WTC11 (cell line): ENCODE results near the gene SGMS1.

Source experiments
- CTCF ChIP-seq: fragments of 200-600 bp; IDR thresholded peaks from 2 replicates; pipeline ENCODE4 v1.8.0; 2022; ENCODE audit warnings: antibody characterized with exemption
- ETV6 ChIP-seq: sonication (generic); formaldehyde crosslinking; IDR thresholded peaks from 2 replicates; pipeline ENCODE4 v1.8.1; 2022; ENCODE audit warnings: mild to moderate bottlenecking, missing genetic modification reagents
- JUN ChIP-seq: sonication (generic); formaldehyde crosslinking; IDR thresholded peaks from 2 replicates; pipeline ENCODE4 v1.8.0; 2023; ENCODE audit warnings: mild to moderate bottlenecking, missing genetic modification reagents
- MAX ChIP-seq: sonication (generic); formaldehyde crosslinking; IDR thresholded peaks from 2 replicates; pipeline ENCODE4 v1.8.0; 2022; ENCODE audit warnings: mild to moderate bottlenecking, missing genetic modification reagents
- NR1H2 ChIP-seq: sonication (generic); formaldehyde crosslinking; IDR thresholded peaks from 2 replicates; pipeline ENCODE4 v1.9.0; 2021; ENCODE audit warnings: mild to moderate bottlenecking, moderate library complexity, missing genetic modification reagents
- NR2C2 ChIP-seq: sonication (generic); formaldehyde crosslinking; IDR thresholded peaks from 2 replicates; pipeline ENCODE4 v1.8.0; 2022; ENCODE audit warnings: mild to moderate bottlenecking, missing genetic modification reagents
- NR3C1 ChIP-seq: sonication (generic); formaldehyde crosslinking; conservative IDR thresholded peaks from 2 replicates; pipeline ENCODE4 v1.8.1; 2023; ENCODE audit warnings: low read depth, mild to moderate bottlenecking, missing genetic modification reagents
- SP1 ChIP-seq: sonication (generic); formaldehyde crosslinking; conservative IDR thresholded peaks from 2 replicates; pipeline ENCODE4 v1.8.1; 2022; ENCODE audit warnings: missing genetic modification reagents
- ZNF121 ChIP-seq: sonication (generic); formaldehyde crosslinking; IDR thresholded peaks from 2 replicates; pipeline ENCODE4 v1.8.0; 2023; ENCODE audit warnings: missing genetic modification reagents
- TF ChIP-seq, protein P1 (sequence below): sonication (generic); formaldehyde crosslinking; IDR thresholded peaks from 2 replicates; pipeline ENCODE4 v1.8.1; 2022; ENCODE audit warnings: mild to moderate bottlenecking, missing genetic modification reagents, moderate library complexity, borderline replicate concordance
- TF ChIP-seq, protein P2 (sequence below): sonication (generic); formaldehyde crosslinking; IDR thresholded peaks from 2 replicates; pipeline ENCODE4 v1.8.1; 2022; ENCODE audit warnings: low read depth, missing genetic modification reagents, borderline replicate concordance

- TF ChIP-seq, protein P1, sequence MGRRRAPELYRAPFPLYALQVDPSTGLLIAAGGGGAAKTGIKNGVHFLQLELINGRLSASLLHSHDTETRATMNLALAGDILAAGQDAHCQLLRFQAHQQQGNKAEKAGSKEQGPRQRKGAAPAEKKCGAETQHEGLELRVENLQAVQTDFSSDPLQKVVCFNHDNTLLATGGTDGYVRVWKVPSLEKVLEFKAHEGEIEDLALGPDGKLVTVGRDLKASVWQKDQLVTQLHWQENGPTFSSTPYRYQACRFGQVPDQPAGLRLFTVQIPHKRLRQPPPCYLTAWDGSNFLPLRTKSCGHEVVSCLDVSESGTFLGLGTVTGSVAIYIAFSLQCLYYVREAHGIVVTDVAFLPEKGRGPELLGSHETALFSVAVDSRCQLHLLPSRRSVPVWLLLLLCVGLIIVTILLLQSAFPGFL, result no peak
- TF ChIP-seq JUN (CRISPR knock-in tag), result no peak
- no peak for TF ChIP-seq SP1 (CRISPR knock-in tag)
- TF ChIP-seq NR3C1 (CRISPR knock-in tag), result no peak
- TF ChIP-seq NR1H2, result no peak
- TF ChIP-seq ETV6 (CRISPR knock-in tag), result no peak
- TF ChIP-seq CTCF, result no peak
- TF ChIP-seq ZNF121 (CRISPR knock-in tag), result no peak
- no peak for TF ChIP-seq NR2C2 (CRISPR knock-in tag)
- TF ChIP-seq, protein P2, sequence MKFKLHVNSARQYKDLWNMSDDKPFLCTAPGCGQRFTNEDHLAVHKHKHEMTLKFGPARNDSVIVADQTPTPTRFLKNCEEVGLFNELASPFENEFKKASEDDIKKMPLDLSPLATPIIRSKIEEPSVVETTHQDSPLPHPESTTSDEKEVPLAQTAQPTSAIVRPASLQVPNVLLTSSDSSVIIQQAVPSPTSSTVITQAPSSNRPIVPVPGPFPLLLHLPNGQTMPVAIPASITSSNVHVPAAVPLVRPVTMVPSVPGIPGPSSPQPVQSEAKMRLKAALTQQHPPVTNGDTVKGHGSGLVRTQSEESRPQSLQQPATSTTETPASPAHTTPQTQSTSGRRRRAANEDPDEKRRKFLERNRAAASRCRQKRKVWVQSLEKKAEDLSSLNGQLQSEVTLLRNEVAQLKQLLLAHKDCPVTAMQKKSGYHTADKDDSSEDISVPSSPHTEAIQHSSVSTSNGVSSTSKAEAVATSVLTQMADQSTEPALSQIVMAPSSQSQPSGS (CRISPR knock-in tag), result no peak
- TF ChIP-seq MAX (CRISPR knock-in tag), result no peak
Observed at GRCh38 chr10:50304660-50305059, 319.1 kb downstream of the SGMS1 start.
